IMR-90 (cell line): ENCODE measurements around the gene TNS3. TPM values are rescaled to one million over a fixed set of nuclear protein-coding genes. Genes with fewer than 3 reads are reported as not detected.

Source experiments
- ATAC-seq: fragments of 200-7000 bp; cut with Tn5 transposase; 2 replicates; pipeline ENCODE4 v1.9.1; 2020; ENCODE audit warnings: low read depth, mild to moderate bottlenecking, moderate library complexity
- BruUV-seq: library from RNA; stranded (reverse); fragments of 400-500 nt; replicated peaks from 2 replicates; lab custom pipeline; 2021; lab: Mats Ljungman, UMichigan
- CTCF ChIA-PET: fragments of 300-600 bp; formaldehyde crosslinking; extraction: SDS; loops from one replicate; lab custom pipeline; 2021; ENCODE audit warnings: antibody characterized with exemption; lab: Yijun Ruan, JAX
- POLR2A ChIA-PET: fragments of 300-600 bp; sonication (Branson Sonifier 250); formaldehyde crosslinking; loops from one replicate; lab custom pipeline; 2022; ENCODE audit warnings: antibody characterized with exemption; ENCODE audit not compliant: unreplicated experiment; lab: Charles Lee
- DNase-seq: peaks from one replicate; pipeline ENCODE4 v3.0.0; 2013
- H2AFZ ChIP-seq: replicated peaks from 2 replicates; pipeline ENCODE3; 2013; ENCODE audit warnings: low read length, mild to moderate bottlenecking; ENCODE audit not compliant: poor library complexity
- H2AK5ac ChIP-seq: 2 replicates; pipeline ENCODE4 v1.6.1; 2013; ENCODE audit warnings: low read depth, low read length, inconsistent platforms
- H2AK9ac ChIP-seq: replicated peaks from 2 replicates; pipeline ENCODE3; 2013; ENCODE audit warnings: mild to moderate bottlenecking, low read depth, low read length, moderate library complexity; ENCODE audit not compliant: poor library complexity
- H2BK120ac ChIP-seq: 2 replicates; pipeline ENCODE4 v1.6.1; 2013; ENCODE audit warnings: low read depth, low read length, inconsistent platforms
- H2BK15ac ChIP-seq: 3 replicates; pipeline ENCODE4 v1.6.1; 2013; ENCODE audit warnings: low read depth, low read length, inconsistent platforms
- H2BK20ac ChIP-seq: 2 replicates; pipeline ENCODE4 v1.6.1; 2013; ENCODE audit warnings: low read depth, mild to moderate bottlenecking, inconsistent platforms, low read length, moderate library complexity
- H2BK5ac ChIP-seq: 2 replicates; pipeline ENCODE4 v1.6.1; 2013; ENCODE audit warnings: mild to moderate bottlenecking, low read depth, low read length, inconsistent platforms; ENCODE audit not compliant: poor library complexity, severe bottlenecking
- H3K14ac ChIP-seq: replicated peaks from 2 replicates; pipeline ENCODE4 v1.6.1; 2013; ENCODE audit warnings: low read depth, low read length, inconsistent platforms
- H3K18ac ChIP-seq: 2 replicates; pipeline ENCODE4 v1.6.1; 2013; ENCODE audit warnings: low read depth, low read length, control low read depth
- H3K23ac ChIP-seq: 2 replicates; pipeline ENCODE4 v1.6.1; 2013; ENCODE audit warnings: low read depth, low read length, inconsistent platforms
- H3K27ac ChIP-seq: 2 replicates; pipeline ENCODE4 v1.5.1; 2013; ENCODE audit warnings: mild to moderate bottlenecking, control low read depth, low read length; ENCODE audit not compliant: insufficient read depth
- H3K27me3 ChIP-seq: 2 replicates; pipeline ENCODE4 v1.6.1; 2013; ENCODE audit warnings: low read length; ENCODE audit not compliant: control insufficient read depth, insufficient read depth
- H3K36me3 ChIP-seq: 2 replicates; pipeline ENCODE4 v1.6.1; 2013; ENCODE audit warnings: low read length, mixed read lengths; ENCODE audit not compliant: control insufficient read depth, insufficient read depth
- H3K4ac ChIP-seq: 2 replicates; pipeline ENCODE4 v1.6.1; 2013; ENCODE audit warnings: low read depth, low read length, inconsistent platforms
- H3K4me1 ChIP-seq: 2 replicates; pipeline ENCODE4 v1.6.1; 2013; ENCODE audit warnings: low read length, mixed read lengths; ENCODE audit not compliant: control insufficient read depth, insufficient read depth
- H3K4me2 ChIP-seq: 2 replicates; pipeline ENCODE4 v1.6.1; 2013; ENCODE audit warnings: low read depth, mild to moderate bottlenecking, control low read depth, low read length, moderate library complexity
- H3K4me3 ChIP-seq: 2 replicates; pipeline ENCODE4 v1.5.1; 2013; ENCODE audit warnings: low read depth, mild to moderate bottlenecking, control low read depth, low read length, moderate library complexity; ENCODE audit not compliant: insufficient read depth
- H3K56ac ChIP-seq: 2 replicates; pipeline ENCODE4 v1.6.1; 2013; ENCODE audit warnings: low read length, inconsistent platforms; ENCODE audit not compliant: insufficient read depth; ENCODE audit errors: extremely low read depth
- H3K79me1 ChIP-seq, 2 experiments: 2 replicates each; pipeline ENCODE4 v1.6.1; 2013; ENCODE audit warnings: low read length in 2 of 2, inconsistent platforms in 1 of 2, low read depth in 1 of 2
- H3K9ac ChIP-seq: 2 replicates; pipeline ENCODE4 v1.6.1; 2013; ENCODE audit warnings: low read depth, low read length, control low read depth
- H3K9me1 ChIP-seq: 2 replicates; pipeline ENCODE4 v1.6.1; 2013; ENCODE audit warnings: low read length, inconsistent platforms; ENCODE audit not compliant: insufficient read depth
- H3K9me3 ChIP-seq: 2 replicates; pipeline ENCODE4 v1.6.1; 2013; ENCODE audit warnings: low read length; ENCODE audit not compliant: control insufficient read depth, insufficient read depth
- H4K20me1 ChIP-seq: 2 replicates; pipeline ENCODE4 v1.6.1; 2013; ENCODE audit warnings: low read length, inconsistent platforms; ENCODE audit not compliant: insufficient read depth
- H4K5ac ChIP-seq: 2 replicates; pipeline ENCODE4 v1.6.1; 2013; ENCODE audit warnings: mild to moderate bottlenecking, low read depth, low read length, control low read depth
- H4K8ac ChIP-seq, 2 experiments: 2 replicates each; pipeline ENCODE4 v1.6.1; 2013; ENCODE audit warnings: low read depth in 2 of 2, low read length in 2 of 2, control low read depth in 1 of 2, inconsistent platforms in 1 of 2
- H4K91ac ChIP-seq: 2 replicates; pipeline ENCODE4 v1.6.1; 2013; ENCODE audit warnings: low read depth, low read length, inconsistent platforms; ENCODE audit not compliant: insufficient read depth
- BHLHE40 ChIP-seq: fragments of 150-350 bp; IDR thresholded peaks from 2 replicates; pipeline ENCODE4 v1.6.1; 2016; ENCODE audit warnings: mild to moderate bottlenecking, low read depth, low read length
- CEBPB ChIP-seq: IDR thresholded peaks from 2 replicates; pipeline ENCODE4 v1.6.1; 2012; ENCODE audit warnings: low read depth, low read length, improper control_type of control experiment
- CHD1 ChIP-seq: IDR thresholded peaks from 2 replicates; pipeline ENCODE4 v1.6.1; 2012; ENCODE audit warnings: low read depth, low read length, improper control_type of control experiment
- CTCF ChIP-seq: conservative IDR thresholded peaks from 2 replicates; pipeline ENCODE4 v1.5.1; 2012; ENCODE audit warnings: mild to moderate bottlenecking, low read depth, low read length, improper control_type of control experiment
- ELK1 ChIP-seq: fragments of 150-350 bp; IDR thresholded peaks from 2 replicates; pipeline ENCODE4 v1.6.1; 2016; ENCODE audit warnings: low read depth, mild to moderate bottlenecking, low read length, moderate library complexity, borderline replicate concordance
- FOS ChIP-seq: fragments of 150-350 bp; IDR thresholded peaks from 2 replicates; pipeline ENCODE4 v1.6.1; 2016; ENCODE audit warnings: low read depth, low read length
- MAFK ChIP-seq: IDR thresholded peaks from 2 replicates; pipeline ENCODE4 v1.6.1; 2012; ENCODE audit warnings: low read depth, low read length, improper control_type of control experiment
- MAZ ChIP-seq: IDR thresholded peaks from 2 replicates; pipeline ENCODE4 v1.6.1; 2012; ENCODE audit warnings: low read depth, mild to moderate bottlenecking, low read length, improper control_type of control experiment, moderate library complexity, borderline replicate concordance
- MXI1 ChIP-seq: IDR thresholded peaks from 2 replicates; pipeline ENCODE4 v1.6.1; 2012; ENCODE audit warnings: low read depth, mild to moderate bottlenecking, low read length, moderate library complexity, borderline replicate concordance
- POLR2A ChIP-seq: IDR thresholded peaks from 2 replicates; pipeline ENCODE4 v1.6.1; 2012; ENCODE audit warnings: mild to moderate bottlenecking, low read depth, low read length
- RAD21 ChIP-seq: IDR thresholded peaks from 2 replicates; pipeline ENCODE4 v1.6.1; 2012; ENCODE audit warnings: low read length, improper control_type of control experiment
- RCOR1 ChIP-seq: IDR thresholded peaks from 2 replicates; pipeline ENCODE4 v1.6.1; 2012; ENCODE audit warnings: mild to moderate bottlenecking, low read length, improper control_type of control experiment; ENCODE audit not compliant: insufficient replicate concordance
- RFX5 ChIP-seq: IDR thresholded peaks from 2 replicates; pipeline ENCODE4 v1.8.0; 2012; ENCODE audit warnings: low read depth, mild to moderate bottlenecking, low read length, moderate library complexity
- SMC3 ChIP-seq: fragments of 150-350 bp; IDR thresholded peaks from 2 replicates; pipeline ENCODE4 v1.6.1; 2016; ENCODE audit warnings: low read depth, mild to moderate bottlenecking, antibody characterized with exemption, low read length, moderate library complexity
- USF2 ChIP-seq: fragments of 150-350 bp; IDR thresholded peaks from 2 replicates; pipeline ENCODE4 v1.6.1; 2017; ENCODE audit warnings: mild to moderate bottlenecking, antibody characterized with exemption, low read length, low read depth
- WGBS, 2 experiments: methylation state at CpG; one replicate each; pipeline versions ENCODE4 v1.1.5 to v1.1.7; 2013; ENCODE audit warnings: missing lambda C conversion rate in 2 of 2; ENCODE audit not compliant: insufficient read length in 1 of 2; ENCODE audit errors: extremely low coverage in 2 of 2; 5-methylcytosine and 5-hydroxymethylcytosine counted together
- dilution Hi-C: fragments of 300-500 bp; cut with HindIII; formaldehyde crosslinking; loops from one replicate; pipeline ENCODE4 v1.14.3; 2018; ENCODE audit warnings: low sequenced_read_pairs; ENCODE audit not compliant: unreplicated experiment
- in situ Hi-C: fragments of 300-500 bp; cut with MboI; formaldehyde crosslinking; loops from 3 replicates; pipeline ENCODE4 v1.14.3; 2019; ENCODE audit warnings: low sequenced_read_pairs, inconsistent platforms, mixed read lengths
- intact Hi-C: fragments of 100-400 bp; cut with micrococcal nuclease; formaldehyde crosslinking; loops from 2 replicates; pipeline ENCODE4 v1.10.0; 2022
- polyA plus RNA-seq, 3 experiments: library from polyadenylated mRNA; depleted of rRNA; stranded (reverse); fragments of >200 nt; gene quantifications; 2 replicates each; pipeline ENCODE4 v1.2.3, GENCODE V29; 2012; ENCODE audit warnings: low replicate concordance in 1 of 3
- total RNA-seq: library from RNA; depleted of rRNA; stranded (reverse); fragments of >200 nt; gene quantifications from 2 replicates; pipeline ENCODE4 v1.2.3, GENCODE V29; 2012

Gene TNS3
- total and polyA plus RNA-seq, 2 of the 4 experiments (the other 2 are of a cell fraction), result 64.3 to 79.2 TPM

- Histone ChIP-seq H3K79me1 (peaks cover 37 to 89% of the 10 kb centered on the region in 2 experiments), H4K91ac (no peak overlapping the region), H3K4me3 (no peak overlapping the region), H2AK5ac (no peak overlapping the region), H3K4me1 (peaks cover 30% of the 10 kb centered on the region), H3K27ac (no peak overlapping the region), H4K8ac (peak overlapping the region in 1 of 2 experiments; percentile 20; a peak in 1 of 4 replicates), H3K9me3 (no peaks in the 10 kb centered on the region), H2AFZ (no peak overlapping the region), H3K4ac (0 out of 2 replicates have a peak overlapping the region, but pooled peaks have one; percentile 11), H3K9ac (no peak overlapping the region), H4K20me1 (peaks cover 48% of the 10 kb centered on the region), H3K9me1 (peaks cover 37% of the 10 kb centered on the region), H3K4me2 (no peak overlapping the region), H4K5ac (no peak overlapping the region), H2BK120ac (no peak overlapping the region), H2BK5ac (no peak overlapping the region), H3K18ac (no peak overlapping the region; the same call in 1 of the 2 replicates), H3K14ac (no peak overlapping the region), H2BK20ac (no peak overlapping the region), H3K36me3 (peaks cover 17% of the 10 kb centered on the region; the same call in 1 of the 2 replicates), H3K23ac (no peak overlapping the region), H2AK9ac (no peak overlapping the region), H2BK15ac (no peak overlapping the region), H3K56ac (no peak overlapping the region), H3K27me3 (no peaks in the 10 kb centered on the region)
- DNase-seq (no peak), ATAC-seq (no peak)
- BruUV-seq, result no TSS peak
- dilution Hi-C loops (no loop called here), intact Hi-C loops (no loop called here), in situ Hi-C loops (no loop called here)
- 56% methylated on average over 4 of the region's 12 CpGs; no CpG with 5 or more reads in 1 of the 2 experiments for WGBS, 2 experiments
- ChIA-PET CTCF (no interaction called here), POLR2A (no interaction called here)
- TF ChIP-seq MAZ (no peak), CTCF (no peak), BHLHE40 (no peak), RFX5 (no peak), ELK1 (no peak), POLR2A (no peak), MXI1 (no peak), RCOR1 (no peak), FOS (no peak), SMC3 (no peak), RAD21 (no peak), MAFK (no peak), USF2 (no peak), CEBPB (no peak), CHD1 (no peak)
These were observed 84.4 kb downstream of the TNS3 start for GRCh38 chr7:47497367-47498096.
